Measurements from ENCODE around the gene MTFR2.

DNA sequence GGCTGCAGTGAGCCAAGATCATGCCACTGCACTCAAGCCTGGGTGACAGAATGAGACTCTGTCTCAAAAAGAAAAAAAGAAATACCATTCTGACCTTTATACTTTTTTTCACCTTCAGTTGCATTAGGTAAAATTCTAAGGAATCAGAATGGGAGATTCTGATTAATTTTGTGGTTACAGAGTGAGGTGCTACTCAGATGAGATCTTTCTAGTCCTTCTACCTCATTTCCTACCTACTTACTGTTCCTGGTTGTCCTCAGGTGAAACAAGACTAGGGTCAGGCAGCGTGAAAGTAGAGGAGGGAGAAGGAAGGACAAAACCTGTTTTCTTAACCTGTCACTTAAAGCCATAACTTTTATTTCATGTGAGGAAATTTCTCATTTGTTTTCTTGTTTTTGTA lies 63.7 kb downstream of the MTFR2 start:
- TF ChIP-seq BHLHE40 (IDR thresholded peaks at IDR 0.05; ENCODE audit: borderline replicate concordance) (no peak), HDGF (IDR thresholded peaks at IDR 0.05; ENCODE audit: borderline replicate concordance) (no peak), SP1 (IDR thresholded peaks at IDR 0.05) (no peak), ELF4 (IDR thresholded peaks at IDR 0.05) (no peak), SUZ12 (IDR thresholded peaks at IDR 0.05) (no peak), FOXA1 (IDR thresholded peaks at IDR 0.05) (no peak), ARNT (IDR thresholded peaks at IDR 0.05) (no peak), LEF1 (IDR thresholded peaks at IDR 0.05; ENCODE audit: borderline replicate concordance) (no peak), FOXM1 (IDR thresholded peaks at IDR 0.05; ENCODE audit: borderline replicate concordance) (no peak), CTBP1 (IDR thresholded peaks at IDR 0.05; ENCODE audit: borderline replicate concordance) (no peak), FOXK2 (IDR thresholded peaks at IDR 0.05) (no peak)
- TF ChIP-seq, protein P1, sequence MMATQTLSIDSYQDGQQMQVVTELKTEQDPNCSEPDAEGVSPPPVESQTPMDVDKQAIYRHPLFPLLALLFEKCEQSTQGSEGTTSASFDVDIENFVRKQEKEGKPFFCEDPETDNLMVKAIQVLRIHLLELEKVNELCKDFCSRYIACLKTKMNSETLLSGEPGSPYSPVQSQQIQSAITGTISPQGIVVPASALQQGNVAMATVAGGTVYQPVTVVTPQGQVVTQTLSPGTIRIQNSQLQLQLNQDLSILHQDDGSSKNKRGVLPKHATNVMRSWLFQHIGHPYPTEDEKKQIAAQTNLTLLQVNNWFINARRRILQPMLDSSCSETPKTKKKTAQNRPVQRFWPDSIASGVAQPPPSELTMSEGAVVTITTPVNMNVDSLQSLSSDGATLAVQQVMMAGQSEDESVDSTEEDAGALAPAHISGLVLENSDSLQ (IDR thresholded peaks at IDR 0.05): no peak

All from HEK293T (cell line).